Measurements from ENCODE around the gene OR2AK2. TPM values are rescaled to one million over a fixed set of nuclear protein-coding genes. Genes with fewer than 3 reads are reported as not detected.

The OR2AK2 gene, protein sequence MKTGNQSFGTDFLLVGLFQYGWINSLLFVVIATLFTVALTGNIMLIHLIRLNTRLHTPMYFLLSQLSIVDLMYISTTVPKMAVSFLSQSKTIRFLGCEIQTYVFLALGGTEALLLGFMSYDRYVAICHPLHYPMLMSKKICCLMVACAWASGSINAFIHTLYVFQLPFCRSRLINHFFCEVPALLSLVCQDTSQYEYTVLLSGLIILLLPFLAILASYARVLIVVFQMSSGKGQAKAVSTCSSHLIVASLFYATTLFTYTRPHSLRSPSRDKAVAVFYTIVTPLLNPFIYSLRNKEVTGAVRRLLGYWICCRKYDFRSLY
- total RNA-seq (2021), result not detected in 2 replicates
- Bru-seq, nascent RNA, result not detected
- not detected for BruChase-seq, experiment 1, labeled RNA remaining after a 2-hour chase
- not detected for BruChase-seq, experiment 2, labeled RNA remaining after a 6-hour chase
- long read RNA-seq, result 0 reads

DNA sequence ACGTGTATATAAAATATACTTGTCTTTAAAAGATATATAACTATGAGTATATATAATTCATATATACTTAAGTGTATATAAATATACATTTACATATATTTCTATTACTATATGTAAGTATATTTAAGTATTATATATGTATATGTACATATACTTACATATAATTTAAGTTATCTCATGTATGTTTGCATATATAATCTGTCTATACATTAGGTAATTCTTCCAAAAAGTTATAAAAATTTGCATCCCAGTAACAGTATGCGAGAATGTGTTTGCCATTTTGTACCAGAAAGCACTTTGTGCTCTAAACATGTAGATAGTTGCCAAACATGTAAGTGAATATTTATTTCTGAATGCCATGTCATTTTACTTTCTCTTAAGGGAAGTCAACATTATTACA lies at the start of gene OR2AK2:
Gene OR2AK2 (plus strand): TSS at position 301 of the 400 bp plus-strand sequence. CDS start 144 bp downstream, outside the sequence.
- ChIA-PET POLR2A (ENCODE audit: unreplicated experiment) (no interaction called here), CTCF (no interaction called here)
- Histone ChIP-seq H3K4me3 (no peak within 1 kb of the TSS), H2AFZ (no peak within 1 kb of the TSS), H3K4me2 (no peak within 1 kb of the TSS), H3F3A (ENCODE audit: insufficient read depth, low read depth) (no peaks in the 10 kb centered on the region), H3K4me1 (replicated peaks; ENCODE audit: insufficient read depth) (no peaks in the 10 kb centered on the region), H3K9me2 (ENCODE audit: insufficient read depth) (no peaks in the 10 kb centered on the region), H3K9me3 (ENCODE audit: insufficient read depth, low read depth) (no peaks in the 10 kb centered on the region), H4K20me1 (ENCODE audit: insufficient read depth) (no peaks in the 10 kb centered on the region), H3K36me3 (ENCODE audit: low read depth) (no peaks in the 10 kb centered on the region), H3K27ac (no peak within 1 kb of the TSS), H3K79me2 (ENCODE audit: low read depth) (no peaks in the 10 kb centered on the region), H3K27me3 (ENCODE audit: insufficient read depth, low read depth) (no peaks in the 10 kb centered on the region)
- intact Hi-C loops (cut with micrococcal nuclease; ENCODE audit: unreplicated experiment), result no loop called here
- TF ChIP-seq, protein P1, sequence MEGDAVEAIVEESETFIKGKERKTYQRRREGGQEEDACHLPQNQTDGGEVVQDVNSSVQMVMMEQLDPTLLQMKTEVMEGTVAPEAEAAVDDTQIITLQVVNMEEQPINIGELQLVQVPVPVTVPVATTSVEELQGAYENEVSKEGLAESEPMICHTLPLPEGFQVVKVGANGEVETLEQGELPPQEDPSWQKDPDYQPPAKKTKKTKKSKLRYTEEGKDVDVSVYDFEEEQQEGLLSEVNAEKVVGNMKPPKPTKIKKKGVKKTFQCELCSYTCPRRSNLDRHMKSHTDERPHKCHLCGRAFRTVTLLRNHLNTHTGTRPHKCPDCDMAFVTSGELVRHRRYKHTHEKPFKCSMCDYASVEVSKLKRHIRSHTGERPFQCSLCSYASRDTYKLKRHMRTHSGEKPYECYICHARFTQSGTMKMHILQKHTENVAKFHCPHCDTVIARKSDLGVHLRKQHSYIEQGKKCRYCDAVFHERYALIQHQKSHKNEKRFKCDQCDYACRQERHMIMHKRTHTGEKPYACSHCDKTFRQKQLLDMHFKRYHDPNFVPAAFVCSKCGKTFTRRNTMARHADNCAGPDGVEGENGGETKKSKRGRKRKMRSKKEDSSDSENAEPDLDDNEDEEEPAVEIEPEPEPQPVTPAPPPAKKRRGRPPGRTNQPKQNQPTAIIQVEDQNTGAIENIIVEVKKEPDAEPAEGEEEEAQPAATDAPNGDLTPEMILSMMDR (conservative IDR thresholded peaks at IDR 0.05), result no peak
- no peak for TF ChIP-seq EZH2 (IDR thresholded peaks at IDR 0.05; ENCODE audit: low read depth)
- BruUV-seq (replicated peaks), result no TSS peak
- DNase-seq, result no peak

DNA sequence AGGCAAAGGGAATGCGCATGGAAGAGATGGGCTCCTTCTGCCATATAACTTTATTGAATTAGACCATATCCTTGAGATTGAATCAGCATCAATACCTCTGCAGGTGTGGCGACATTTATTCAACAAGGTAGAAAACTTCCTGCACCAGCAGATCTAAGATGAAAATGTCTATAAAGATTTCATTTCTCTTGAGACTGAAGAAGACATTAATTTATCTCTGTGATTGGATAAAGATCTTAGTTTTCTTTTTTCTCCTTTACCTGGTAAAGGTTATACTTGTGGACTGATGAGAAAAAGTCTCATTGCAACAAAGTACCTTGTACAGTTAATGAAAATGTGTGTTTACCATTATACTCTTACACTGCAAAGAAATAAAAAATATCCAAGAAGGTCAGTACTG lies 45.1 kb upstream of the OR2AK2 start, which contains the start of gene OR2T8:
Gene OR2T8 (plus strand): TSS at position 301 of the 400 bp plus-strand sequence. CDS start 766 bp downstream, outside the sequence.
- no peak for DNase-seq
- POLR2A ChIA-PET (ENCODE audit: unreplicated experiment), result no interaction called here
- Histone ChIP-seq H3K9me3 (ENCODE audit: insufficient read depth, low read depth) (no peaks in the 10 kb centered on the region), H3K4me3 (no peak within 1 kb of the TSS), H3K4me1 (replicated peaks; ENCODE audit: insufficient read depth) (no peaks in the 10 kb centered on the region), H3K79me2 (ENCODE audit: low read depth) (no peaks in the 10 kb centered on the region), H4K20me1 (ENCODE audit: insufficient read depth) (no peaks in the 10 kb centered on the region), H3K27ac (no peak within 1 kb of the TSS), H3K4me2 (no peak within 1 kb of the TSS), H2AFZ (no peak within 1 kb of the TSS), H3K27me3 (ENCODE audit: insufficient read depth, low read depth) (no peaks in the 10 kb centered on the region), H3F3A (ENCODE audit: insufficient read depth, low read depth) (no peaks in the 10 kb centered on the region), H3K9me2 (ENCODE audit: insufficient read depth) (no peaks in the 10 kb centered on the region), H3K36me3 (ENCODE audit: low read depth) (no peaks in the 10 kb centered on the region)
- no TSS peak for BruUV-seq (replicated peaks)
- intact Hi-C loops (cut with micrococcal nuclease; ENCODE audit: unreplicated experiment), result no loop called here
- TF ChIP-seq, protein P1 (conservative IDR thresholded peaks at IDR 0.05), result no peak
- no peak for TF ChIP-seq EZH2 (IDR thresholded peaks at IDR 0.05; ENCODE audit: low read depth)
- CTCF ChIA-PET, result no interaction called here

DNA sequence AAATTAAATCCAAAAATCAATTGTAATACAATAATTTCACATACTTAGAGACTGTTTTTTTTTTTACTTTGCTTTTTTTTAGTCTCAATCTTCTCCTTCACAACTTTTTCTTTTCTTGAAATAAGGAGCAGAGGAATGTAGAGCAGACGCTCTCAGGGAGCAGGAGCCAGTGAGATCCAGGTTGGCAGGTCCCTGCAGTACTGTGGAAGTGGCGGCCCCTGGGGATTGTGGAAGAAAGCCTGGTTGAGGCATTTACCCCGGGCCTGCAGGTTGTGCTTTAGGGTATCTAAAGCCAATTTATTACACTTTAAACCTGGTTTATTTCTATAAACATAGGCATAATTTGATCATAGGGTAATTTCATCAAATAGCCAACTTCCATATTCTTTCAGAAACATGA lies 41.1 kb upstream of the OR2AK2 start:
- no peaks in the 10 kb centered on the region for H3K79me2 ChIP-seq (ENCODE audit: low read depth)
- H3K4me1 ChIP-seq (replicated peaks; ENCODE audit: insufficient read depth), result no peaks in the 10 kb centered on the region
- intact Hi-C loops (cut with micrococcal nuclease; ENCODE audit: unreplicated experiment), result no loop called here
- ChIA-PET CTCF (no interaction called here), POLR2A (ENCODE audit: unreplicated experiment) (no interaction called here)
- no peak overlapping the region for H2AFZ ChIP-seq
- no peak for DNase-seq
- H3K4me3 ChIP-seq, result no peak overlapping the region
- H3K9me3 ChIP-seq (ENCODE audit: insufficient read depth, low read depth), result no peaks in the 10 kb centered on the region
- no peaks in the 10 kb centered on the region for H3F3A ChIP-seq (ENCODE audit: insufficient read depth, low read depth)
- no peaks in the 10 kb centered on the region for H3K9me2 ChIP-seq (ENCODE audit: insufficient read depth)
- TF ChIP-seq, protein P1 (conservative IDR thresholded peaks at IDR 0.05), result no peak
- TF ChIP-seq EZH2 (IDR thresholded peaks at IDR 0.05; ENCODE audit: low read depth), result no peak
- no TSS peak for BruUV-seq (replicated peaks)
- no peak overlapping the region for H3K27ac ChIP-seq
- no peaks in the 10 kb centered on the region for H3K36me3 ChIP-seq (ENCODE audit: low read depth)
- no peak overlapping the region for H3K4me2 ChIP-seq
- H4K20me1 ChIP-seq (ENCODE audit: insufficient read depth), result no peaks in the 10 kb centered on the region
- H3K27me3 ChIP-seq (ENCODE audit: insufficient read depth, low read depth), result no peaks in the 10 kb centered on the region
